GM12864 (cell line): ENCODE results near the gene SH3RF1.

Experiments used
- DNase-seq: peaks from one replicate; pipeline ENCODE4 v3.0.0-alpha.2; 2011; ENCODE audit warnings: low read depth
- H3K4me3 ChIP-seq: 2 replicates; pipeline ENCODE4 v1.5.1; 2011; ENCODE audit warnings: mild to moderate bottlenecking, low read depth, low read length, control low read depth
- TF ChIP-seq, protein P1 (sequence below): IDR thresholded peaks from 2 replicates; pipeline ENCODE4 v1.5.1; 2011; ENCODE audit warnings: low read depth, mild to moderate bottlenecking, moderate library complexity, low read length, control low read depth, inconsistent platforms; ENCODE audit errors: missing control alignments

SH3RF1 gene

DNA sequence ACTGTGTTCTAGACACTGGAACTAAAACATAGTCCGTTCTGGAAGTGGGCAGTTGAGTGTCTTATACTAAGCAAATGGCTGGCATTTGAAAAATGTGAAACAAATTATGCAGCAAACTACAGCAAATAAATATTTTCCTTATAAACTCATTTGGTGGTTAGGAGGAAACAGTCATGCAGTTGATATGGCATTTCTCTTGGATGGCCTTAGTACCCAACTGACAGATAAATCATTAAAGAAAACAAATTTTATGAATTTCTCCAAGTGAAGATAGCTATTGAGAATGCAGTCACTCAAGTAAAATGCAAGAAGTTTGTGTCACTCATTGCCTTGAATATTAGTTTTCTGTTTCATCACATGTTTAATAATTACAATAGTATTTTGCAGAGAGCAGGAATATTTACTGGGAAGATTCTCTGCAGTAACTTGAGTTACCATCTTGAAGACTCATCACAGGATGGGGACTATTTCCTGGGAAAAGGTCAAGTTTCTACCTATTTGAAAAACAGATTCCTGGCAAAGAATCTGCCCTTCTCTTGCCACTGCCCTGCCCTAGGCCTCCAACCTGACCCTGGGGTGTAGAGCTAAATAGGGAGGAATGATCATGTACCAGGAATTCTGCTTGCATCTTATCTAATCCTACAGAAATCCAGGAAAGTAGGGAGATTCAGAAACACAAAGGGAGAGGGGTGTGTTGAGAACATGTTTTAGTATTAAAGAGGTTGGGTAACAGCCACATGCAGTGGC lies 105.9 kb downstream of the SH3RF1 start:
- TF ChIP-seq, protein P1, sequence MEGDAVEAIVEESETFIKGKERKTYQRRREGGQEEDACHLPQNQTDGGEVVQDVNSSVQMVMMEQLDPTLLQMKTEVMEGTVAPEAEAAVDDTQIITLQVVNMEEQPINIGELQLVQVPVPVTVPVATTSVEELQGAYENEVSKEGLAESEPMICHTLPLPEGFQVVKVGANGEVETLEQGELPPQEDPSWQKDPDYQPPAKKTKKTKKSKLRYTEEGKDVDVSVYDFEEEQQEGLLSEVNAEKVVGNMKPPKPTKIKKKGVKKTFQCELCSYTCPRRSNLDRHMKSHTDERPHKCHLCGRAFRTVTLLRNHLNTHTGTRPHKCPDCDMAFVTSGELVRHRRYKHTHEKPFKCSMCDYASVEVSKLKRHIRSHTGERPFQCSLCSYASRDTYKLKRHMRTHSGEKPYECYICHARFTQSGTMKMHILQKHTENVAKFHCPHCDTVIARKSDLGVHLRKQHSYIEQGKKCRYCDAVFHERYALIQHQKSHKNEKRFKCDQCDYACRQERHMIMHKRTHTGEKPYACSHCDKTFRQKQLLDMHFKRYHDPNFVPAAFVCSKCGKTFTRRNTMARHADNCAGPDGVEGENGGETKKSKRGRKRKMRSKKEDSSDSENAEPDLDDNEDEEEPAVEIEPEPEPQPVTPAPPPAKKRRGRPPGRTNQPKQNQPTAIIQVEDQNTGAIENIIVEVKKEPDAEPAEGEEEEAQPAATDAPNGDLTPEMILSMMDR: no peak
- no peak overlapping the region for H3K4me3 ChIP-seq
- DNase-seq: no peak

DNA sequence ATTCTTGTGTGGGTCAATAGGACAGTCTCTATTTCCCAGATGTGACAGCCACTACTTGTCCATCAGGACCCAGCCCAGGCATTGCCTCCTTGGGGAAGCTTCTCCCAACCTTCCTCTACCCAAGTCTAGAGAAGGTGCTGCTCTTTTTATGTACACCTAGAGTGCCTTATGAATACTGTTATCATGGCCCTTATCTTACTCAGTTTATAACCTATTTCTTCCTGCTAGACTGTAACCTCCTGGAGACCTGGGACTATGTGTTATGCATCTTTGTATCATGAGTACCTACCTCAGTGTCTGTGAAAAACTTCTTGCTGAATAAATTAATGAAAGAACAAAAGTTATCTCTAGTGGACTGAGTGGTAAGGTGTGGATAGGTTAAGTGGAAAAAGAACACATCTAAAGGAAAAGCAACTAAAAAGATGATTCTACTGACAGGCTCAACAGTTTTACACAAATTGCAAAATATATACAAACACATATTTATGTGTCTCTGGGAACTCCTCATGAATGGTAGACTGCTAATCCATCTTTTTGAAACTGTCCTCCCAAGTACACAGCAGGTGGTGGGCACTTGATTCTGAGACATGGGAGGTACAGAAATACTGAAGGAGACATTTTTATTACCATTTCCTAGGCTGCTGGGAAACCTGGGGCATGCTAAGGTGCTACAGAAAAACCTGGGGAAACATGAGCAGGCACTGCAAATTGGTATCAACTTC lies 106.6 kb downstream of the SH3RF1 start:
- TF ChIP-seq, protein P1: no peak
- no peak for DNase-seq
- no peak overlapping the region for H3K4me3 ChIP-seq

DNA sequence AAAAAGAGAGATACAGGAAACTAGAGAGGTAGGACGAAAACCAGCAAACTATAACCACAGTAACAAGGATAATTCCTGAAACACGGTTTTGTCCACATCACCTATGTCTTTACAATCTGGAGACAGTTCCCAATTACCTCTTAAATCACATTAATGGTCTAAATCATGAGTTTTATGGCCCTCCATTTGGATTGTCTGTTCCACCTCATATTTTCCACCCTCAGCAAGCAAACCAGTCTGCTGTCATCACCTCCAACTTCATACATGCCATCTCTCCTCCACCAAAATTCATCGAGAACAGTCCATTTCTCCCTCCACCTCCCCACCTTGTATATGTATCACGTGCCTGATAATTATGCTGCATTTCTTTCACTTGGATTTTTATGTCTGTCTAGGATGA lies 107.3 kb downstream of the SH3RF1 start:
- H3K4me3 ChIP-seq: no peak overlapping the region
- TF ChIP-seq, protein P1: no peak
- DNase-seq: no peak

DNA sequence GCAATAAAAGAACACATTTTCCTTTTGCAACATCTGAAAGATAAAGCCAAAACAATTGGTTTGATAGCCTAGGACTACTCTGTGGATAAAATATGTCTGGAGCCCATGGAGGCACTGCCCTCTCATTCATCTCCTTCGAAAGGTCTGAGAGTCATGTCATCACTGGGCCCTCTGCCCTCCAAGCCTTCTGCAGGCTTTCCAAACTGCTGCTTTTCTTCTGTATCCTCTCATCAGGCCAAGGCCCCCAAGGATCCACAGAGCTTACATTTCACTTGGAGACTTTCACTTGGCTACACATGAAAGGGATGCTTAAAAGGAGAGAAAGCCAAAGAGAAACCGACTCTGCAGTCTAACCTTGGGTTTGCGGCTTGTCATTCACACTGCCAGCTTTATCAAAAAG lies 109.9 kb downstream of the SH3RF1 start:
- DNase-seq: no peak

DNA sequence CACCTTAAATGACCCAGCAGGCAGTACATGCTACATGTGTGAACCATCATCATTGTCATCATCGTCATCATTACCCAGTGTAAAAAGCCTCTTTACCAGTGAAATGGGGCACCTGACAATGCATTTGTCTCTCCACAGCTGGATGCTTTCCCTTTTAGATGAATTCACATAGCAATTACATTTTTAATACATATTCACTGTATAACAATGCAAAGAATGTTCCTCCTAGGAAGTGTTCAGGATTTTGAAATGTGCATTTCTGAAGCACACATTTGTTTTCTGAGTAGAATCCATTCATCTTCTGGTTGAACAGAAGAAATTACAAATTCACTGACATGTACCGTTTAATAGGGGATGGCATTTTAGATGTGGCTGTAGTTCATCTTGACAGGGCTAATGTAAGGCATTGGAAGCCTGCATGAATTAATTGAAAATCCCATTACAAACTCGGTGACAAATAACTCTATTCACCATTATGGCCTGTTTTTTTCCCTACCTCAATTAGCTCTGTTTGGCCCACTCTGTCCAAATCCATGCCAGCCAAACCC lies 111.1 kb downstream of the SH3RF1 start:
- H3K4me3 ChIP-seq: no peak overlapping the region
- DNase-seq: no peak
- TF ChIP-seq, protein P1: no peak

More for the DNA sequence above, 109.9 kb downstream of the SH3RF1 start:
- H3K4me3 ChIP-seq: no peak overlapping the region
- TF ChIP-seq, protein P1: no peak

DNA sequence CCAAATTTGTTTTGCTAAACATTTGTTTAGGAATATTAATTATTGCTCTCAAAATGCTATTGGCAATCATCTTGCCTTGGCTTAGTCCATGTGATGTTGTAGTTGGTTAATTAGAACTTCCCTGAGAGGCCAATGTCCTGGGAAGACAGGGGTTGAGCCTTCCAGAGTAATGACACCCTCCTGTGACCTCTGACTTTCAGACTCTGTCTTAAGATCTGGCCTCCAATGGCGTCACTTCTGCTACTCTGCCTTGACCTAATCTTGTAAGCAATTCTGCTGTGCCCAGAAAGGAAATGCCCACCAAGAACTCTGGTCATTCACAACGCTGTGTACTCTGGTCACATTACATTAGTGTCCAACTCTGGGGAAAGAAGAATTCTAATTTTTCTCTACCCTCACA lies 111.9 kb downstream of the SH3RF1 start:
- DNase-seq: no peak
- TF ChIP-seq, protein P1: no peak

More for the DNA sequence above, 111.9 kb downstream of the SH3RF1 start:
- no peak overlapping the region for H3K4me3 ChIP-seq
